ENCODE results near the gene ANO4. TPM values are rescaled to one million over a fixed set of nuclear protein-coding genes. Genes with fewer than 3 reads are reported as not detected.

The ANO4 gene
- total and polyA plus RNA-seq, 9 donors: 0.35 to 1.2 (median 0.71) TPM

- no peak for DNase-seq
- no CpG with 5 or more reads among the region's 1 CpG for WGBS (ENCODE audit: insufficient coverage)
- Histone ChIP-seq H3K27ac (ENCODE audit: low read length) (no peak overlapping the region), H3K4me3 (ENCODE audit: low read length) (no peak overlapping the region), H3K4me1 (ENCODE audit: control insufficient read depth, insufficient read depth, low read length) (no peaks in the 10 kb centered on the region), H3K36me3 (ENCODE audit: control insufficient read depth, insufficient read depth, low read length) (no peaks in the 10 kb centered on the region), H3K27me3 (ENCODE audit: control insufficient read depth, insufficient read depth, low read length) (no peaks in the 10 kb centered on the region), H3K9me3 (replicated peaks; ENCODE audit: control insufficient read depth, low read depth, low read length) (no peaks in the 10 kb centered on the region)
Measured at GRCh38 chr12:100840748-100841147, 46.2 kb downstream of the ANO4 start.

- no peak overlapping the region for H3K27ac ChIP-seq (ENCODE audit: low read length)
- DNase-seq: peak; percentile 1
- no peaks in the 10 kb centered on the region for H3K36me3 ChIP-seq (ENCODE audit: control insufficient read depth, insufficient read depth, low read length)
- no peak overlapping the region for H3K4me3 ChIP-seq (ENCODE audit: low read length)
- H3K27me3 ChIP-seq (ENCODE audit: control insufficient read depth, insufficient read depth, low read length): no peaks in the 10 kb centered on the region
- no peaks in the 10 kb centered on the region for H3K9me3 ChIP-seq (replicated peaks; ENCODE audit: control insufficient read depth, low read depth, low read length)
- WGBS (ENCODE audit: insufficient coverage): no CpG with 5 or more reads among the region's 1 CpG
- no peaks in the 10 kb centered on the region for H3K4me1 ChIP-seq (ENCODE audit: control insufficient read depth, insufficient read depth, low read length)
Measured at GRCh38 chr12:100842156-100842555, 47.6 kb downstream of the ANO4 start.

- no peaks in the 10 kb centered on the region for H3K9me3 ChIP-seq (replicated peaks; ENCODE audit: control insufficient read depth, low read depth, low read length)
- DNase-seq: no peak
- no peak overlapping the region for H3K4me3 ChIP-seq (ENCODE audit: low read length)
- H3K27ac ChIP-seq (ENCODE audit: low read length): no peak overlapping the region
- no peaks in the 10 kb centered on the region for H3K36me3 ChIP-seq (ENCODE audit: control insufficient read depth, insufficient read depth, low read length)
- WGBS (ENCODE audit: insufficient coverage): 100% methylated on average over 1 of the region's 2 CpGs
- no peaks in the 10 kb centered on the region for H3K4me1 ChIP-seq (ENCODE audit: control insufficient read depth, insufficient read depth, low read length)
- no peaks in the 10 kb centered on the region for H3K27me3 ChIP-seq (ENCODE audit: control insufficient read depth, insufficient read depth, low read length)
Measured at GRCh38 chr12:100843061-100843460, 48.5 kb downstream of the ANO4 start.

- no peaks in the 10 kb centered on the region for H3K36me3 ChIP-seq (ENCODE audit: control insufficient read depth, insufficient read depth, low read length)
- no peak for DNase-seq
- no peak overlapping the region for H3K4me3 ChIP-seq (ENCODE audit: low read length)
- H3K9me3 ChIP-seq (replicated peaks; ENCODE audit: control insufficient read depth, low read depth, low read length): no peaks in the 10 kb centered on the region
- WGBS (ENCODE audit: insufficient coverage): 57% methylated on average over 2 of the region's 3 CpGs
- no peaks in the 10 kb centered on the region for H3K27me3 ChIP-seq (ENCODE audit: control insufficient read depth, insufficient read depth, low read length)
- no peak overlapping the region for H3K27ac ChIP-seq (ENCODE audit: low read length)
- no peaks in the 10 kb centered on the region for H3K4me1 ChIP-seq (ENCODE audit: control insufficient read depth, insufficient read depth, low read length)
Measured at GRCh38 chr12:100845095-100845494, 50.5 kb downstream of the ANO4 start.

- no peak overlapping the region for H3K27ac ChIP-seq (ENCODE audit: low read length)
- no peaks in the 10 kb centered on the region for H3K9me3 ChIP-seq (replicated peaks; ENCODE audit: control insufficient read depth, low read depth, low read length)
- H3K36me3 ChIP-seq (ENCODE audit: control insufficient read depth, insufficient read depth, low read length): no peaks in the 10 kb centered on the region
- H3K4me1 ChIP-seq (ENCODE audit: control insufficient read depth, insufficient read depth, low read length): no peaks in the 10 kb centered on the region
- WGBS (ENCODE audit: insufficient coverage): 21% methylated on average over 2 of the region's 3 CpGs
- no peak overlapping the region for H3K4me3 ChIP-seq (ENCODE audit: low read length)
- H3K27me3 ChIP-seq (ENCODE audit: control insufficient read depth, insufficient read depth, low read length): no peaks in the 10 kb centered on the region
- DNase-seq: no peak
Measured at GRCh38 chr12:100851637-100852036, 57.1 kb downstream of the ANO4 start.

GRCh38 chr12:100857418-100857817 lies 62.8 kb downstream of the ANO4 start:
- no peak overlapping the region for H3K4me3 ChIP-seq (ENCODE audit: low read length)
- no CpG with 5 or more reads among the region's 4 CpGs for WGBS (ENCODE audit: insufficient coverage)
- H3K27me3 ChIP-seq (ENCODE audit: control insufficient read depth, insufficient read depth, low read length): no peaks in the 10 kb centered on the region
- H3K36me3 ChIP-seq (ENCODE audit: control insufficient read depth, insufficient read depth, low read length): no peaks in the 10 kb centered on the region
- no peak for DNase-seq
- no peaks in the 10 kb centered on the region for H3K9me3 ChIP-seq (replicated peaks; ENCODE audit: control insufficient read depth, low read depth, low read length)
- H3K27ac ChIP-seq (ENCODE audit: low read length): no peak overlapping the region
- no peaks in the 10 kb centered on the region for H3K4me1 ChIP-seq (ENCODE audit: control insufficient read depth, insufficient read depth, low read length)

GRCh38 chr12:100857971-100858370 lies 63.4 kb downstream of the ANO4 start:
- H3K4me1 ChIP-seq (ENCODE audit: control insufficient read depth, insufficient read depth, low read length): no peaks in the 10 kb centered on the region
- no peaks in the 10 kb centered on the region for H3K36me3 ChIP-seq (ENCODE audit: control insufficient read depth, insufficient read depth, low read length)
- no peaks in the 10 kb centered on the region for H3K9me3 ChIP-seq (replicated peaks; ENCODE audit: control insufficient read depth, low read depth, low read length)
- no peak overlapping the region for H3K4me3 ChIP-seq (ENCODE audit: low read length)
- no CpG with 5 or more reads among the region's 1 CpG for WGBS (ENCODE audit: insufficient coverage)
- no peaks in the 10 kb centered on the region for H3K27me3 ChIP-seq (ENCODE audit: control insufficient read depth, insufficient read depth, low read length)
- DNase-seq: no peak
- H3K27ac ChIP-seq (ENCODE audit: low read length): no peak overlapping the region

GRCh38 chr12:100858656-100859055 lies 64.1 kb downstream of the ANO4 start:
- no CpG with 5 or more reads among the region's 1 CpG for WGBS (ENCODE audit: insufficient coverage)
- Histone ChIP-seq H3K4me3 (ENCODE audit: low read length) (no peak overlapping the region), H3K27ac (ENCODE audit: low read length) (no peak overlapping the region), H3K9me3 (replicated peaks; ENCODE audit: control insufficient read depth, low read depth, low read length) (no peaks in the 10 kb centered on the region), H3K36me3 (ENCODE audit: control insufficient read depth, insufficient read depth, low read length) (no peaks in the 10 kb centered on the region), H3K4me1 (ENCODE audit: control insufficient read depth, insufficient read depth, low read length) (no peaks in the 10 kb centered on the region), H3K27me3 (ENCODE audit: control insufficient read depth, insufficient read depth, low read length) (no peaks in the 10 kb centered on the region)
- DNase-seq: no peak

- DNase-seq: no peak
- no peak overlapping the region for H3K4me3 ChIP-seq (ENCODE audit: low read length)
- H3K9me3 ChIP-seq (replicated peaks; ENCODE audit: control insufficient read depth, low read depth, low read length): no peaks in the 10 kb centered on the region
- no peak overlapping the region for H3K27ac ChIP-seq (ENCODE audit: low read length)
- H3K36me3 ChIP-seq (ENCODE audit: control insufficient read depth, insufficient read depth, low read length): no peaks in the 10 kb centered on the region
- 80% methylated on average over 2 of the region's 5 CpGs for WGBS (ENCODE audit: insufficient coverage)
- H3K4me1 ChIP-seq (ENCODE audit: control insufficient read depth, insufficient read depth, low read length): no peaks in the 10 kb centered on the region
- no peaks in the 10 kb centered on the region for H3K27me3 ChIP-seq (ENCODE audit: control insufficient read depth, insufficient read depth, low read length)
Measured at GRCh38 chr12:100859063-100859627, 64.6 kb downstream of the ANO4 start.

- 84% methylated on average over 4 of the region's 8 CpGs for WGBS (ENCODE audit: insufficient coverage)
- Histone ChIP-seq H3K4me1 (ENCODE audit: control insufficient read depth, insufficient read depth, low read length) (no peaks in the 10 kb centered on the region), H3K9me3 (replicated peaks; ENCODE audit: control insufficient read depth, low read depth, low read length) (no peaks in the 10 kb centered on the region), H3K27ac (ENCODE audit: low read length) (no peak overlapping the region), H3K36me3 (ENCODE audit: control insufficient read depth, insufficient read depth, low read length) (no peaks in the 10 kb centered on the region), H3K27me3 (ENCODE audit: control insufficient read depth, insufficient read depth, low read length) (no peaks in the 10 kb centered on the region), H3K4me3 (ENCODE audit: low read length) (no peak overlapping the region)
- DNase-seq: no peak
Measured at GRCh38 chr12:100860611-100861010, 66.0 kb downstream of the ANO4 start.

- Histone ChIP-seq H3K9me3 (replicated peaks; ENCODE audit: control insufficient read depth, low read depth, low read length) (no peaks in the 10 kb centered on the region), H3K36me3 (ENCODE audit: control insufficient read depth, insufficient read depth, low read length) (no peaks in the 10 kb centered on the region), H3K4me3 (ENCODE audit: low read length) (no peak overlapping the region), H3K27ac (ENCODE audit: low read length) (no peak overlapping the region), H3K27me3 (ENCODE audit: control insufficient read depth, insufficient read depth, low read length) (no peaks in the 10 kb centered on the region), H3K4me1 (ENCODE audit: control insufficient read depth, insufficient read depth, low read length) (no peaks in the 10 kb centered on the region)
- DNase-seq: no peak
- 63% methylated on average over 3 of the region's 4 CpGs for WGBS (ENCODE audit: insufficient coverage)
Measured at GRCh38 chr12:100862676-100863075, 68.1 kb downstream of the ANO4 start.

Data from muscle of leg (tissue), 11 donors.